GM19397 (cell line): Measurements from ENCODE around the gene DVL2.

Experiments used
- ATAC-seq: cut with Tn5 transposase; IDR thresholded peaks from one replicate; pipeline ENCODE4 v1.9.1; 2021; ENCODE audit warnings: mild to moderate bottlenecking, moderate library complexity; ENCODE audit not compliant: unreplicated experiment

The DVL2 gene

GRCh38 chr17:7176107-7176840, 58.0 kb downstream of the DVL2 start:
- no peak for ATAC-seq
